GM12891 (cell line): Measurements from ENCODE around the gene XRCC6.

Experiments
- PAX5 ChIP-seq: IDR thresholded peaks from 2 replicates; pipeline ENCODE4 v1.6.1; 2011; ENCODE audit warnings: low read length, moderate library complexity, mild to moderate bottlenecking; ENCODE audit not compliant: insufficient read depth, severe bottlenecking
- POLR2A ChIP-seq: IDR thresholded peaks from 2 replicates; pipeline ENCODE4 v1.6.1; 2011; ENCODE audit warnings: low read depth, low read length, control low read depth
- POLR2AphosphoS5 ChIP-seq: IDR thresholded peaks from 2 replicates; pipeline ENCODE4 v1.6.1; 2011; ENCODE audit warnings: low read depth, low read length, control low read depth
- POU2F2 ChIP-seq: IDR thresholded peaks from 2 replicates; pipeline ENCODE4 v1.6.1; 2011; ENCODE audit warnings: low read depth, mild to moderate bottlenecking, control low read depth, low read length, moderate library complexity
- SPI1 ChIP-seq: IDR thresholded peaks from 2 replicates; pipeline ENCODE4 v1.6.1; 2011; ENCODE audit warnings: low read depth, low read length, control low read depth
- TAF1 ChIP-seq: IDR thresholded peaks from 2 replicates; pipeline ENCODE4 v1.6.1; 2011; ENCODE audit warnings: low read depth, low read length, control low read depth

GRCh38 chr22:41695211-41695610, 74.1 kb downstream of the XRCC6 start:
- TF ChIP-seq POLR2A (no peak), POLR2AphosphoS5 (no peak), TAF1 (no peak), POU2F2 (no peak), PAX5 (no peak), SPI1 (no peak)
